ENCODE results near the gene NEIL1.

DNA sequence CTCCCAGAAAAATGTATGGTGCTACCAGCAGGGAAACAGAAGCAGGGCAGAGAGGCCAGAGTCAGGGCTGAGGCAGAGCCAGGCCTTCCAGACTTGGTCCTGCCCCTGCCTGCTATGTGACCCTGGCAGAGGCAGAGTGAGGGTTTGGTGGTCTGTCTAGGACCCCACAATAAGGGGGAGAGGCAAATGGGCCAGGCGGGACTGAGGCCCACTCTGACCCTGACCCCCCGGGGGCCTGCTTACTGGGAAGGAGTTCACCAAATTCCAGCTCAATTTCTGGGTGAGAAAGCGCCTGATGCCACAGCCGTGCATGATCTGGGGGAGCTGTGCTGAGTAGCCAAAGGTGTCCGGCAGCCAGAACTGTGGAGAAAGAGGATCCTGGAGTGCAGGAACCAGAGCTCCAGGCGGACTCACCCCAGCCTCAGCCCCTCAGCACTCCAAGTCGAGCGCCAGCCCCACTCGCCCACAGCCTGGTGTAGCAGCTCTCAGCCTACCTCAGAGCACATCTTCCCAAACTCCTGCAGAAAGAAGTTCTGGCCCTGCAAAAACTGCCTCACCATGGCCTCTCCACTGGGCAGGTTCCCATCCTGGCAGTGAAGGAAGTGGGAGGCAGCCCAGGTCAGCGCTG lies 14.6 kb downstream of the NEIL1 start:
- TF ChIP-seq POLR2AphosphoS5 (IDR thresholded peaks at IDR 0.05; ENCODE audit: low read depth, low read length) (no peak), MAX (IDR thresholded peaks at IDR 0.05) (no peak), POLR2A (IDR thresholded peaks at IDR 0.05; ENCODE audit: borderline replicate concordance, extremely low read depth, insufficient read depth, insufficient read length) (no peak), SIN3A (IDR thresholded peaks at IDR 0.05; ENCODE audit: low read depth) (no peak), CTCF (IDR thresholded peaks at IDR 0.05 in 2 of 3, conservative IDR thresholded peaks at IDR 0.05 in 1 of 3; ENCODE audit: borderline replicate concordance in 1 of 3, insufficient read depth in 1 of 3, low read depth in 2 of 3, low read length in 2 of 3) (no peak), EZH2 (IDR thresholded peaks at IDR 0.05) (no peak)
